ENCODE measurements around the gene CSPG4. TPM values are rescaled to one million over a fixed set of nuclear protein-coding genes. Genes with fewer than 3 reads are reported as not detected.

The CSPG4 gene
- total and polyA plus RNA-seq, 2 donors (not counting 3 experiments of a cell fraction or from before 2014, with no cell fraction given) = not detected

DNA sequence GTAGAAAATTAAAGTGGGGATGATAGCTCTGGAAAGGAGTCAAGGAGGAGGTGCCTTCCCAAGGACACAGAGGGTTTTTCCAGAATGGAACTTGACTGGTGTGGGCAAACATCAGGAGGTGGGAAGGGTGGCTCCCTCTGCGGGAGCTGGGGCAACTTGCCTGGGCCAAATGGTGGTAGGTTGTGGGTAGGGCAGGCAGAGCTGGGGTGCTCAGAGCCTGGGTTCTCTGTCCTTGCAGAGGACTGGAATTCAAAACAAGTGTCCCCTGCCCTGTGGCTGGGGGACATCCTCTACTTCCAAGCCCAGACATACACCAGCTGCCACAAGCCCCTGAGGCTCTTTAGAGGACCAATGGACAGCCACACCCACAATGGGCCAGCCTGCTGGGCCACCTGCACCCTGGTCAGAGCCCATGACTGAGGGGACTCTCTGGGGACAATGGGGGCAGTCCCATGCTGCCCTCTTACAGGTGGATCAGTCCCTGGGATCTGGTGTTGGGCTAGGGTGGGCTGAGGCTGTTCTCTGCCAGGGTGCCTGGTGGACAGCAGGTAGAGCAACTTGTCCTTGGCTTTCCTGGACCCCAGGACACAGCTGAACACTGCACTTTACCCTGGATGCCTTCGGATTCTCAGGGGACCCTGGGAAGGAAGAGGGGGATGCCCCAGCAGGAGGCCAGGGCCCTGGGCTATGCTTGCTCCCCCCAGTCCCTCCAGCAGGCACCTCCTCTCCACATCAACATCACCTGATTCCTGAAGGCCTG is 38.6 kb upstream of the CSPG4 start:
- ChIA-PET CTCF (interaction anchor here (1.3 kb wide), 1 partner anchor 8 kb away, joined by 3 read pairs; no protein-coding TSS in a partner anchor), POLR2A (no interaction called here)
- dilution Hi-C loops (cut with MboI; ENCODE audit: extremely low pct_ligation_motif_present, low sequenced_read_pairs) = no loop called here
- Histone ChIP-seq H3K9me3 (replicated peaks; ENCODE audit: control insufficient read depth, insufficient read depth, low read length) (no peaks in the 10 kb centered on the region), H3K36me3 (ENCODE audit: control insufficient read depth in 2 of 2, extremely low read depth in 1 of 2, insufficient read depth in 2 of 2, low read length in 2 of 2) (no peaks in the 10 kb centered on the region), H3K4me1 (ENCODE audit: control insufficient read depth, extremely low read depth, insufficient read depth, low read length) (no peaks in the 10 kb centered on the region), H3K9me1 (replicated peaks; ENCODE audit: control insufficient read depth, extremely low read depth, insufficient read depth, low read length) (no peaks in the 10 kb centered on the region), H3K27ac (ENCODE audit: insufficient read depth, low read depth, low read length) (no peak overlapping the region), H2AFZ (ENCODE audit: low read depth, low read length) (no peak overlapping the region), H3K79me2 (ENCODE audit: control insufficient read depth, insufficient read depth, low read length) (no peaks in the 10 kb centered on the region), H3K9ac (replicated peaks; ENCODE audit: extremely low read depth, insufficient read depth, low read length) (no peak overlapping the region), H3K27me3 (ENCODE audit: control insufficient read depth in 2 of 2, insufficient read depth in 2 of 2, low read length in 2 of 2) (peaks cover 0 to under 1% of the 10 kb centered on the region in 2 experiments), H3K4me3 (replicated peaks in 1 of 3; ENCODE audit: insufficient read depth in 1 of 3, low read depth in 1 of 3, low read length in 3 of 3) (no peak overlapping the region), H4K20me1 (replicated peaks; ENCODE audit: control insufficient read depth, extremely low read depth, insufficient read depth, low read length) (no peaks in the 10 kb centered on the region), H3K4me2 (ENCODE audit: insufficient read depth, low read length) (no peak overlapping the region)
- no peak for TF ChIP-seq JUN (IDR thresholded peaks at IDR 0.05; ENCODE audit: borderline replicate concordance, insufficient read depth, insufficient read length, low read depth)
- TF ChIP-seq CTCF (IDR thresholded peaks at IDR 0.05; ENCODE audit: extremely low read depth in 1 of 2, insufficient read depth in 1 of 2, low read depth in 1 of 2, low read length in 2 of 2) = no peak
- TF ChIP-seq POLR2A (IDR thresholded peaks at IDR 0.05; ENCODE audit: low read depth, low read length) = no peak
- TF ChIP-seq FOS (IDR thresholded peaks at IDR 0.05; ENCODE audit: borderline replicate concordance, insufficient read depth, low read length) = no peak
- TF ChIP-seq, protein P1, sequence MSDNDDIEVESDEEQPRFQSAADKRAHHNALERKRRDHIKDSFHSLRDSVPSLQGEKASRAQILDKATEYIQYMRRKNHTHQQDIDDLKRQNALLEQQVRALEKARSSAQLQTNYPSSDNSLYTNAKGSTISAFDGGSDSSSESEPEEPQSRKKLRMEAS (IDR thresholded peaks at IDR 0.05; ENCODE audit: insufficient read depth, insufficient read length) = no peak
- TF ChIP-seq POLR2AphosphoS5 (IDR thresholded peaks at IDR 0.05; ENCODE audit: insufficient read depth, low read depth, low read length) = no peak
- no peak for TF ChIP-seq MYC (IDR thresholded peaks at IDR 0.05; ENCODE audit: low read depth, low read length)
- no peak for TF ChIP-seq EZH2 (IDR thresholded peaks at IDR 0.05; ENCODE audit: borderline replicate concordance, low read depth, low read length, severe bottlenecking)
- TF ChIP-seq GATA2 (IDR thresholded peaks at IDR 0.05; ENCODE audit: insufficient read depth, insufficient read length, low read depth, low read length) = no peak
- BruUV-seq (replicated peaks) = no TSS peak
- intact Hi-C loops (cut with micrococcal nuclease) = no loop called here
- FAIRE-seq = no peak
- no peak for DNase-seq (ENCODE audit: low read depth, low spot score)
